ENCODE measurements around the gene TYMP. TPM values are rescaled to one million over a fixed set of nuclear protein-coding genes. Genes with fewer than 3 reads are reported as not detected.

Gene TYMP
- total and polyA plus RNA-seq, 2 donors (not counting 1 experiment from before 2014, with no cell fraction given): 3.7 to 40.1 TPM

- Histone ChIP-seq H3K27me3 (ENCODE audit: control insufficient read depth, insufficient read depth, low read length) (no peaks in the 10 kb centered on the region), H3K4me1 (ENCODE audit: control insufficient read depth, extremely low read depth, insufficient read depth, low read length) (no peaks in the 10 kb centered on the region), H3K4me2 (ENCODE audit: extremely low read depth, insufficient read depth, low read length) (no peak overlapping the region), H3K4me3 (replicated peaks in 1 of 4; ENCODE audit: control extremely low read depth in 1 of 4, insufficient read depth in 1 of 4, low read depth in 3 of 4, low read length in 4 of 4) (no peak overlapping the region), H2AFZ (ENCODE audit: low read length) (no peak overlapping the region), H3K36me3 (ENCODE audit: control insufficient read depth, insufficient read depth, low read length) (no peaks in the 10 kb centered on the region), H3K79me2 (ENCODE audit: control insufficient read depth, insufficient read depth, low read length) (no peaks in the 10 kb centered on the region), H4K20me1 (ENCODE audit: control insufficient read depth, extremely low read depth, insufficient read depth, low read length) (no peaks in the 10 kb centered on the region), H3K27ac (ENCODE audit: insufficient read depth, low read length) (no peak overlapping the region), H3K9ac (ENCODE audit: insufficient read depth, low read length) (no peak overlapping the region), H3K9me3 (ENCODE audit: control insufficient read depth, insufficient read depth, low read depth, low read length) (no peaks in the 10 kb centered on the region)
- TF ChIP-seq CTCF (conservative IDR thresholded peaks at IDR 0.05 in 1 of 2, IDR thresholded peaks at IDR 0.05 in 1 of 2; ENCODE audit: low read depth in 1 of 2, low read length in 2 of 2): no peak
- TF ChIP-seq EZH2 (IDR thresholded peaks at IDR 0.05; ENCODE audit: low read length, missing control alignments): no peak
- no peak for DNase-seq (ENCODE audit: low read depth in 2 of 2)
These were observed 43.2 kb upstream of the TYMP start for GRCh38 chr22:50572965-50573364.

GRCh38 chr22:50571264-50572175 is 41.7 kb upstream of the TYMP start:
- no peaks in the 10 kb centered on the region for H3K4me1 ChIP-seq (ENCODE audit: control insufficient read depth, extremely low read depth, insufficient read depth, low read length)
- H3K36me3 ChIP-seq (ENCODE audit: control insufficient read depth, insufficient read depth, low read length): no peaks in the 10 kb centered on the region
- TF ChIP-seq CTCF (conservative IDR thresholded peaks at IDR 0.05 in 1 of 2, IDR thresholded peaks at IDR 0.05 in 1 of 2; ENCODE audit: low read depth in 1 of 2, low read length in 2 of 2) (no peak), EZH2 (IDR thresholded peaks at IDR 0.05; ENCODE audit: low read length, missing control alignments) (no peak)
- no peak overlapping the region for H3K4me2 ChIP-seq (ENCODE audit: extremely low read depth, insufficient read depth, low read length)
- no peaks in the 10 kb centered on the region for H3K27me3 ChIP-seq (ENCODE audit: control insufficient read depth, insufficient read depth, low read length)
- no peak overlapping the region for H3K9ac ChIP-seq (ENCODE audit: insufficient read depth, low read length)
- no peaks in the 10 kb centered on the region for H3K9me3 ChIP-seq (ENCODE audit: control insufficient read depth, insufficient read depth, low read depth, low read length)
- H2AFZ ChIP-seq (ENCODE audit: low read length): no peak overlapping the region
- no peak overlapping the region for H3K4me3 ChIP-seq (replicated peaks in 1 of 4; ENCODE audit: control extremely low read depth in 1 of 4, insufficient read depth in 1 of 4, low read depth in 3 of 4, low read length in 4 of 4)
- no peaks in the 10 kb centered on the region for H4K20me1 ChIP-seq (ENCODE audit: control insufficient read depth, extremely low read depth, insufficient read depth, low read length)
- H3K27ac ChIP-seq (ENCODE audit: insufficient read depth, low read length): no peak overlapping the region
- H3K79me2 ChIP-seq (ENCODE audit: control insufficient read depth, insufficient read depth, low read length): no peaks in the 10 kb centered on the region
- no peak for DNase-seq (ENCODE audit: low read depth in 2 of 2)

GRCh38 chr22:50570861-50571260 is 41.0 kb upstream of the TYMP start:
- H3K27me3 ChIP-seq (ENCODE audit: control insufficient read depth, insufficient read depth, low read length): no peaks in the 10 kb centered on the region
- H3K4me3 ChIP-seq (replicated peaks in 1 of 4; ENCODE audit: control extremely low read depth in 1 of 4, insufficient read depth in 1 of 4, low read depth in 3 of 4, low read length in 4 of 4): no peak overlapping the region
- H3K9ac ChIP-seq (ENCODE audit: insufficient read depth, low read length): no peak overlapping the region
- H2AFZ ChIP-seq (ENCODE audit: low read length): no peak overlapping the region
- H3K27ac ChIP-seq (ENCODE audit: insufficient read depth, low read length): no peak overlapping the region
- H3K36me3 ChIP-seq (ENCODE audit: control insufficient read depth, insufficient read depth, low read length): no peaks in the 10 kb centered on the region
- no peak for TF ChIP-seq EZH2 (IDR thresholded peaks at IDR 0.05; ENCODE audit: low read length, missing control alignments)
- TF ChIP-seq CTCF (conservative IDR thresholded peaks at IDR 0.05 in 1 of 2, IDR thresholded peaks at IDR 0.05 in 1 of 2; ENCODE audit: low read depth in 1 of 2, low read length in 2 of 2): no peak
- DNase-seq (ENCODE audit: low read depth in 2 of 2): no peak
- no peaks in the 10 kb centered on the region for H4K20me1 ChIP-seq (ENCODE audit: control insufficient read depth, extremely low read depth, insufficient read depth, low read length)
- H3K9me3 ChIP-seq (ENCODE audit: control insufficient read depth, insufficient read depth, low read depth, low read length): no peaks in the 10 kb centered on the region
- no peaks in the 10 kb centered on the region for H3K79me2 ChIP-seq (ENCODE audit: control insufficient read depth, insufficient read depth, low read length)
- H3K4me2 ChIP-seq (ENCODE audit: extremely low read depth, insufficient read depth, low read length): no peak overlapping the region
- H3K4me1 ChIP-seq (ENCODE audit: control insufficient read depth, extremely low read depth, insufficient read depth, low read length): no peaks in the 10 kb centered on the region

All from fibroblast of lung (primary cell).